Gastroesophageal sphincter (tissue), 3 donors: ENCODE measurements around the gene NRXN3.

Experiments used
- EP300 ChIP-seq: sonication (generic); formaldehyde crosslinking; IDR thresholded peaks from one replicate; pipeline ENCODE4 v1.6.1; 2017; ENCODE audit warnings: antibody characterized with exemption, mild to moderate bottlenecking
- POLR2A ChIP-seq, 2 donors: fragments of 450-650 bp; IDR thresholded peaks; one replicate each; pipeline ENCODE4 v1.6.1; 2017; ENCODE audit warnings: antibody characterized with exemption in 2 of 2, mild to moderate bottlenecking in 2 of 2, moderate library complexity in 1 of 2
- POLR2AphosphoS5 ChIP-seq: sonication (generic); formaldehyde crosslinking; IDR thresholded peaks from one replicate; pipeline ENCODE4 v1.6.1; 2017; ENCODE audit warnings: antibody characterized with exemption
- TF ChIP-seq, protein P1 (sequence below), 4 experiments: fragments of 200-600 bp in 2 of 4; fragments of 450-650 bp in 2 of 4; sonication (generic) in 1 of 4; IDR thresholded peaks; one replicate each; pipeline ENCODE4 v1.5.1; 2017 to 2019; ENCODE audit warnings: antibody characterized with exemption in 4 of 4, mild to moderate bottlenecking in 2 of 4, moderate library complexity in 2 of 4

DNA sequence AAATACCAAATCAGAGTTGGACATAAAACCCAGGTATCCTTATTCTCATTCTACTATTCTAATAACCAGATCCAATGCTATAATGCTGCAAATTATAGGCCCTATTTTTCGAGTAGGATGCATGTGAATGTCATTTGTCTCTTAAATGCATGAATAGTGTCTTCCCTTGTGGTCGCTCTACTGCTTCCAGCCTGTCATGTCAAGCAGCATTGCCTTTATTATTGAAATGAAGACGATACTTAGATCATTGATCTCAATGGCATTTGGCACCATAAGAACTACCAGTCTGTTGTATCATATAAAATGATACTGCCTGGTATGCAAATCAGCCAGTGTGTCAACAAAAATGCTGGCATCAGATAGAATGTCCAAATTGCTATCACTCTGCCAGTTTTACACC is 1392.0 kb downstream of the NRXN3 start:
- no peak for TF ChIP-seq POLR2AphosphoS5
- TF ChIP-seq POLR2A (IDR thresholded peaks at IDR 0.05): no peak
- TF ChIP-seq, protein P1, sequence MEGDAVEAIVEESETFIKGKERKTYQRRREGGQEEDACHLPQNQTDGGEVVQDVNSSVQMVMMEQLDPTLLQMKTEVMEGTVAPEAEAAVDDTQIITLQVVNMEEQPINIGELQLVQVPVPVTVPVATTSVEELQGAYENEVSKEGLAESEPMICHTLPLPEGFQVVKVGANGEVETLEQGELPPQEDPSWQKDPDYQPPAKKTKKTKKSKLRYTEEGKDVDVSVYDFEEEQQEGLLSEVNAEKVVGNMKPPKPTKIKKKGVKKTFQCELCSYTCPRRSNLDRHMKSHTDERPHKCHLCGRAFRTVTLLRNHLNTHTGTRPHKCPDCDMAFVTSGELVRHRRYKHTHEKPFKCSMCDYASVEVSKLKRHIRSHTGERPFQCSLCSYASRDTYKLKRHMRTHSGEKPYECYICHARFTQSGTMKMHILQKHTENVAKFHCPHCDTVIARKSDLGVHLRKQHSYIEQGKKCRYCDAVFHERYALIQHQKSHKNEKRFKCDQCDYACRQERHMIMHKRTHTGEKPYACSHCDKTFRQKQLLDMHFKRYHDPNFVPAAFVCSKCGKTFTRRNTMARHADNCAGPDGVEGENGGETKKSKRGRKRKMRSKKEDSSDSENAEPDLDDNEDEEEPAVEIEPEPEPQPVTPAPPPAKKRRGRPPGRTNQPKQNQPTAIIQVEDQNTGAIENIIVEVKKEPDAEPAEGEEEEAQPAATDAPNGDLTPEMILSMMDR (IDR thresholded peaks at IDR 0.05): no peak
- TF ChIP-seq EP300: no peak
